SK-N-MC (cell line): ENCODE measurements around the gene DMRT3.

Experiments used
- EZH2 ChIP-seq: fragments of 200-600 bp; sonication (generic); IDR thresholded peaks from one replicate; pipeline ENCODE4 v1.6.1; 2017; ENCODE audit warnings: antibody characterized with exemption
- POLR2AphosphoS5 ChIP-seq: IDR thresholded peaks from 2 replicates; pipeline ENCODE4 v1.6.1; 2012; ENCODE audit warnings: mild to moderate bottlenecking, low read depth, low read length, borderline replicate concordance

GRCh38 chr9:967903-968641 lies 8.4 kb upstream of the DMRT3 start:
- TF ChIP-seq POLR2AphosphoS5 (no peak), EZH2 (no peak)
